GM18909 (cell line): ENCODE measurements around the gene ENO3.

Experiments used
- ATAC-seq: cut with Tn5 transposase; IDR thresholded peaks from one replicate; pipeline ENCODE4 v1.9.1; 2021; ENCODE audit warnings: mild to moderate bottlenecking; ENCODE audit not compliant: unreplicated experiment, poor library complexity

Gene ENO3

GRCh38 chr17:4935650-4936049 lies 15.3 kb upstream of the ENO3 start:
- no peak for ATAC-seq

DNA sequence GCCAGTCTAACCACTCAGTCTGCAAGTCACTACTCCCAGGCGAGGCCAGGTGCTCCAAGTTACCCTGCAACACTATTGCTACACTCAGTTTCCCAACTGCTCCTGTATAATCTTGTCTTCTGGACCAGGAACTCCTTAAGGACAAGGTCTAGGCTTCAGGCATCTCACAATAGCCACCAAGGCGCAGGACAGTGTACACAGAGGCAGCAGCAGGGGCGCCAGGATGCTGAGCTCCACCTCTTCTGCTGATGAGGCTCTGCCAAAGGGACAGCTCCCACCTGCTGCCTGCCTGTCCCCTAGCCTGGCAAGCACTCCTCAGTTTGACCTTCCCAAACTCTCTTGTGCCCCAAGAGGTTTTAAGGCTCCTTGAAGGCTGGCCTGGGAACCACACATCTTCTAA lies 14.5 kb upstream of the ENO3 start:
- ATAC-seq, result no peak

- ATAC-seq, result no peak
Measured at GRCh38 chr17:4937553-4937952, 13.4 kb upstream of the ENO3 start.

- ATAC-seq, result no peak
Measured at GRCh38 chr17:4938069-4938491, 12.8 kb upstream of the ENO3 start.

DNA sequence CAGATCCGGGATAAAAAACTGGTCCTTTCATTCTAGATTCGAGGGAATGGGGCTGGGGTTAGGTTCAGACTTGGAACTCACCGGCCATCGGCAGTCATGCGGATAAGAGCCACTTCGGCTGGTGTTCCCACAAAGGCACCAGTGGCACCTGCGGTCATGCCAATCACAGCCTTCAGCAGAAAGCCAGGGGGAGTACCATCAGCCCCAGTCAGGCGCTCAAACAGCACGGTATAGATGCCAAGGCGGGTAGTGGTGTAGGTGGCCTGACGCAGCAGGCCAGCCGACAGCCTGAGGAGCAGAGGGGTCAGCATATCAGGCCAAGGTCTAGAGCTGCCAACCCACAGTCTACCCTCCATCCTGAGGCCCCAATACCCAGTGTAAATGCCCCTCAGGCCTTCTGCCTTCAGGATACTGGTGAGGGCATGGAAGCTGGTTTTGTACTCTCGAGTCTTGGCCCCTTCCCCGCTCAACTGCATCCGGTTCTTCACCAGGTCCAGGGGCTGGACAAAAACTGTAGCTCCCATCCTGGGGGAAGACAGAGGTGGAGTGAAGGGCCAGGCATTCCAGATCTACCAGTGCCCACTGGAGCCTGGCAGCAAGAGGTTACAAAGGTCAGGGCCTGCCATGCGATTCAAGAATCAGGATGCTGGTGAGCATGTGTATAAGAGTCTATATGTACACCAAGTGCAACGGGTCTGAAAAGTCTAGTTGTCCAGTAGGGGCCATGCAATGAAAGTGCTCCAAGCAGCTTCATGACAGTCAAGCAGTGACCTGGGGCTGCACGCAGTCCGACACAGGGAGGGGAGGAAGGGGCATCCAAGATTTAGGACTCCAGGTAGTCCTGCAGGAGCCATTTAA lies 12.0 kb upstream of the ENO3 start:
- ATAC-seq, result no peak

GRCh38 chr17:4939546-4939795 lies 11.4 kb upstream of the ENO3 start:
- ATAC-seq, result peak; percentile 17

- ATAC-seq, result peak; percentile 80
Measured at GRCh38 chr17:4939796-4940554, 10.9 kb upstream of the ENO3 start, which contains the start of the genes RNF167 and SLC25A11. TSS of gene RNF167 (plus strand) at chr17:4940268. CDS start at chr17:4940910, 642 bp downstream. TSS of gene SLC25A11 (minus strand) at chr17:4940046. CDS start at chr17:4939910, 136 bp downstream.

DNA sequence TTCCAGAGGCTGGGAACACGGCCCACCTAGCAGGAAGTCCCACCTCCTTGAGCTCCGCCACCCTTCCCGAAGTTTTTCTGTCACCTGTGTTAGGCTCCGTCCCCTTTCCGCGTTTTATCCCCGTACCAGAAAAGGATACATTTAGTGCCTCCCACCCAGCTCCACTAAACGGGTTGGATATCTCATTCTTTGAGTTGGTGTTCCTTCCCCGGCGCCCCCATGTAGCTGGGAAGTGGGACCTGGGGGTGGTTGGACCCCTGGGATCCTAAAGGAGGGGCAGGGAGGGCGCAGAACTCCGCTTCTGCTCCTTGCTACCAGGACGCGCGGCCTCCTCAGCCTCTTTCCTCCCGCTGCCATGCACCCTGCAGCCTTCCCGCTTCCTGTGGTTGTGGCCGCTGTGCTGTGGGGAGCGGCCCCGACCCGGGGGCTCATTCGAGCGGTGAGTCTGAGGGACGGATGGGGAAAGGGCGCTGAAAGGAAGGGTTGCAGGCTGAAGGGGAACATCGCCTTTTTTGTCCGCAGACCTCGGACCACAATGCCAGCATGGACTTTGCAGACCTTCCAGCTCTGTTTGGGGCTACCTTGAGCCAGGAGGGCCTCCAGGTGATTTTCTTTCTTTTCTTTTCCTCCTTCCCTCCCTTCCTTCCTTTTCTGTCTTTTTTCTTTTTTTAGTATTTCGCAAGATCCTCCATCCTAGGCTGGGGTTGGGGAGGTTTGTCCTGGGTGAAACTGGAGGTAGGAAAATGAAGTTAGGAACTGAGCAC lies 10.2 kb upstream of the ENO3 start:
- ATAC-seq, result no peak

GRCh38 chr17:4941319-4941610 lies 9.7 kb upstream of the ENO3 start:
- ATAC-seq, result no peak

DNA sequence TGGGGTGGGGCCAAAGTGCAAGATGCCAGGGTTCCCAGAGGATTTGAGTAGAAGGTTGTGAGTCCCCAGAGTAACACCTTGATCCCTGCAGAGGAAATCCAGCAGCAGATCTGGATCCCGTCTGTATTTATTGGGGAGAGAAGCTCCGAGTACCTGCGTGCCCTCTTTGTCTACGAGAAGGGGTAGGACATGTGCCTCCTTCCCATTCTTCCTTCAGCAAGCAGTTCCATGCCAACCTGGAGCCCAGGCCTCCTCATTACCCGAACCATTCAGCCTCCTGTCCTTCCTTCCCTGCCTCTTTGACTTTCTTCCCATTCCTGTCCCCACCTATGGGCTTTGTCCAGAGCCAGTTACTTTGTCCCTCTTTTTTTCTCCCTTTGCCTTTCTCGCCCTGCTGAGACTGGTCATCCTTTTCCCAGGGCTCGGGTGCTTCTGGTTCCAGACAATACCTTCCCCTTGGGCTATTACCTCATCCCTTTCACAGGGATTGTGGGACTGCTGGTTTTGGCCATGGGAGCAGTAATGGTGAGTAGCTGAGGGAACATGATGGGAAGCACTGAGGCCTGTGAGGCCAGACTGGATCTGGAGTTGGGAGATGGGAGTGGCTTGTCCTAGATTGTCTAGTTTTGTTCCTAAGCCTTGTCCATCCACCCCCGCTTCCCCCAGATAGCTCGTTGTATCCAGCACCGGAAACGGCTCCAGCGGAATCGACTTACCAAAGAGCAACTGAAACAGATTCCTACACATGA lies 8.0 kb upstream of the ENO3 start:
- no peak for ATAC-seq

DNA sequence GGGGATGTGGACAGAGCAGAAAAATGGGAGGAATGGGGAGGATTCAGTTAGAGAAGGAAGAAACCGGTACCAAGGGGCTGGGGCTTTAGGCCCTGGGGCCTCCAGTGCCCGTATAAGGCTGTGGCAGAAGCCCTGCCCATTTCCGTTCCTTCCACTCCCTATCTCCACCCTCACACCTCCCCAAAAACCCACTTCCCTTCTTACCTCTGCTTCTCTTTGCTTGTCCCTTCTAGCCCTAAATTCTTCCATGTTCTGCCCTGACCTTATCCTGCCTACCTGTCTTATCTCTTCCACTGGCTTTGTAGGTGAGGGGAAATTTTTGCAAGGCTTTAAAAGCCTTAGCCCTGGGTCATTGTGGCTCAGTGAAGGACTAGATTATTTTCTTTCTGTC lies 6.8 kb upstream of the ENO3 start:
- no peak for ATAC-seq

GRCh38 chr17:4944554-4945175 lies 6.3 kb upstream of the ENO3 start:
- ATAC-seq, result no peak

- no peak for ATAC-seq
Measured at GRCh38 chr17:4945176-4945943, 5.6 kb upstream of the ENO3 start.

GRCh38 chr17:4945944-4946280 lies 5.0 kb upstream of the ENO3 start:
- no peak for ATAC-seq

- no peak for ATAC-seq
Measured at GRCh38 chr17:4946312-4946976, 4.5 kb upstream of the ENO3 start.

DNA sequence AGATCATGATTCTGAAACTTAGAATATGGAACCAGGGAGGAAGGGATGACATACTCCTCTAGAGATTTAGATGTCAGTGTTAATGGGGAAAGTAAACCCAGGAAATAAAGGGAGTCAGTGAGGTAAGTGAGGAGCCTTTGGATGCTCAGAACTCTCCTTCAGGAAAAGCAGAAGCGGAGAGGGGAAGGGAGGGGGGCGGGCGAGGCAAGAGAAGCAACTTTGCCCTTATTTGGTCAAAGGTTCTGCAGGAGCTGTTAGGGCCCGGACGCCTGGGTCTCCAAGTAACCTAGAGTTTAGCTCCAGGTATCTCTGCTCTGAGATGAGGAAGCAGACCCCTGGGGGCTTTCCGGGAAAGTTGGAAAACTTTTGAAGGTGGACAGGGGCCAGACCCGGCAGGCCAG lies 3.9 kb upstream of the ENO3 start:
- no peak for ATAC-seq

DNA sequence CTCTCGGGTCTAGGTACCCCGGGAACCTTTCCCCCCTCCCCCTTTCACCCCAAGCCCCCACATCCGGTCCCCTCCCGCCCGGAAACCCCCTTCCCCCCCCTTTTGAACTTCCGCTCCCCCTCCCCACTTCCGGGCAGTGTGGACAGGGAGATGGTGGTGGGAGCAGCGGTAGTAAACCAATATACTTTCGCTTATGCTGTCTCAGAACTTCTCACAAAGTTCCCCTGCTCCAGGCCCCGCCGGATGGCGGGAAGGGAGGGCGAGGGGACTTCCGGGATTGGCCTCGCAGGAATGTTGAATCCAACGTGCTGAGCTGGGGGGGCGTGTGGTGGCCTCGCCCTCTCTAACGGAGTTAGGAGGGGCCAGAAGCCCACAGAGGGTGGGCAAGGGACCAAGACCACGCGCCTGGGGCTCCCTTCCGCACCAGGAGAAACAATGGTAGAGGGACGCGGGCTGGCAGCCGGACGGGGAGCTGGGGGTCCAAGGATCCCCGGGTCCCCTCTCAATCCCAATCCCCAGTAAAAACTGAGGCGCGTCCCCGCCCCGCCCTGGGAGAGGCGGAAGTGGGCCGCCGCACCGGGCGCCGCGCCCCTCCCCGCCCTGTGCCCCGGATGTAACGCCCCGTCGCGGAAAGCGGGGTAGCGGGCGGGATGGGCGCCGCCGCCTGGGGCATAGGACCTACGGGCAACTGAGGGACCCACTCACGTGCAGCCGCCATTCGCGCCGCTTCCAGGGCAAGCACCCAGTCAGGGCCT lies 3.3 kb upstream of the ENO3 start:
- peak; percentile 17 for ATAC-seq
